Endothelial cell (in vitro differentiated cells): ENCODE results near the gene LBP. TPM values are rescaled to one million over a fixed set of nuclear protein-coding genes. Genes with fewer than 3 reads are reported as not detected.
"Not testable (repeated sequence)": the region's sequence is repeated elsewhere in the genome, so short reads cannot be mapped to it uniquely, and the experiment has no call there.

Source experiments
- DNase-seq: peaks from one replicate; pipeline ENCODE4 v3.0.0; 2021; ENCODE audit warnings: low spot score
- H3K27ac Mint-ChIP-seq: one replicate; pipeline ENCODE4 v1.8.0; 2021; ENCODE audit warnings: mixed read lengths, inconsistent platforms; ENCODE audit not compliant: unreplicated experiment
- H3K27me3 Mint-ChIP-seq: one replicate; pipeline ENCODE4 v1.8.0; 2021; ENCODE audit warnings: mild to moderate bottlenecking, moderate library complexity, mixed read lengths, inconsistent platforms; ENCODE audit not compliant: unreplicated experiment
- H3K36me3 Mint-ChIP-seq: one replicate; pipeline ENCODE4 v1.8.0; 2021; ENCODE audit warnings: mild to moderate bottlenecking, low read depth, mixed read lengths, inconsistent platforms; ENCODE audit not compliant: unreplicated experiment
- H3K4me1 Mint-ChIP-seq: one replicate; pipeline ENCODE4 v1.8.0; 2021; ENCODE audit warnings: mild to moderate bottlenecking, mixed read lengths, inconsistent platforms; ENCODE audit not compliant: unreplicated experiment
- H3K4me3 Mint-ChIP-seq: one replicate; pipeline ENCODE4 v1.8.0; 2021; ENCODE audit warnings: mild to moderate bottlenecking, mixed read lengths, inconsistent platforms; ENCODE audit not compliant: unreplicated experiment
- H3K9me3 Mint-ChIP-seq: one replicate; pipeline ENCODE4 v1.8.0; 2021; ENCODE audit warnings: mixed read lengths, inconsistent platforms; ENCODE audit not compliant: unreplicated experiment
- total RNA-seq: library from RNA; stranded (reverse); fragmentation: NEBNext Ultra II Directional; extraction: Animal tissue kit (Norgen Biotek cat#: 25700); gene quantifications from one replicate; pipeline ENCODE4 v1.2.1, GENCODE V29; 2021; ENCODE audit not compliant: unreplicated experiment
- TF ChIP-seq, protein P1 (sequence below): fragments of 200-600 bp; sonication (generic); IDR thresholded peaks from one replicate; pipeline ENCODE4 v1.5.0; 2021; ENCODE audit warnings: antibody characterized with exemption; ENCODE audit not compliant: unreplicated experiment

The LBP gene
- total RNA-seq, 1 donor from 2014 or later, result 1.2 TPM

DNA sequence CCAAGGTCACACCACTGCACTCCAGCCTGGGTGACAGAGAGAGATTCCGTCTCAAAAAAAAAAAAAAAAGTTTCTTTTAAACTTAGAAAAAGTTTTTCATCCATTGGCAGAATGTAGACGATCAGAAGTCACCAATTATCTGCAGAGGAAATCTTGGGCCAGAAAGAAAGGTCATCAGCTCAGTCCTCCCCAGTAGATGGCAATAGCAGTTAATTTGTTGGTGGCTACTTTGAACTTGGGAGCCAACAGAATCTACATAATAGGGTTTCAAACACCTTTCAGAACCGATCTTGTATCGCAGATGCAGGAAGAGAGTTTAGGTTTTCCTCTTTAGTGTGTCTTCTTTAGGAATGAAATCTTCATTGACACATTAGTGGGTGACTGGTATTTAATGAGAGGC is 41.7 kb downstream of the LBP start:
- no peaks in the 10 kb centered on the region for H3K9me3 Mint-ChIP-seq
- no peak for DNase-seq
- no peaks in the 10 kb centered on the region for H3K36me3 Mint-ChIP-seq
- no peak overlapping the region for H3K4me3 Mint-ChIP-seq
- no peaks in the 10 kb centered on the region for H3K4me1 Mint-ChIP-seq
- no peak overlapping the region for H3K27ac Mint-ChIP-seq
- H3K27me3 Mint-ChIP-seq, result peaks cover 2% of the 10 kb centered on the region
- TF ChIP-seq, protein P1, sequence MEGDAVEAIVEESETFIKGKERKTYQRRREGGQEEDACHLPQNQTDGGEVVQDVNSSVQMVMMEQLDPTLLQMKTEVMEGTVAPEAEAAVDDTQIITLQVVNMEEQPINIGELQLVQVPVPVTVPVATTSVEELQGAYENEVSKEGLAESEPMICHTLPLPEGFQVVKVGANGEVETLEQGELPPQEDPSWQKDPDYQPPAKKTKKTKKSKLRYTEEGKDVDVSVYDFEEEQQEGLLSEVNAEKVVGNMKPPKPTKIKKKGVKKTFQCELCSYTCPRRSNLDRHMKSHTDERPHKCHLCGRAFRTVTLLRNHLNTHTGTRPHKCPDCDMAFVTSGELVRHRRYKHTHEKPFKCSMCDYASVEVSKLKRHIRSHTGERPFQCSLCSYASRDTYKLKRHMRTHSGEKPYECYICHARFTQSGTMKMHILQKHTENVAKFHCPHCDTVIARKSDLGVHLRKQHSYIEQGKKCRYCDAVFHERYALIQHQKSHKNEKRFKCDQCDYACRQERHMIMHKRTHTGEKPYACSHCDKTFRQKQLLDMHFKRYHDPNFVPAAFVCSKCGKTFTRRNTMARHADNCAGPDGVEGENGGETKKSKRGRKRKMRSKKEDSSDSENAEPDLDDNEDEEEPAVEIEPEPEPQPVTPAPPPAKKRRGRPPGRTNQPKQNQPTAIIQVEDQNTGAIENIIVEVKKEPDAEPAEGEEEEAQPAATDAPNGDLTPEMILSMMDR, result no peak

- H3K36me3 Mint-ChIP-seq, result no peaks in the 10 kb centered on the region
- peaks cover 3% of the 10 kb centered on the region for H3K27me3 Mint-ChIP-seq
- H3K9me3 Mint-ChIP-seq, result no peaks in the 10 kb centered on the region
Measured at GRCh38 chr20:38392356-38392755, 46.1 kb downstream of the LBP start.

GRCh38 chr20:38393259-38393658 is 47.0 kb downstream of the LBP start:
- Mint-ChIP-seq H3K27me3 (peaks cover 3% of the 10 kb centered on the region), H3K27ac (no peak overlapping the region), H3K4me1 (no peaks in the 10 kb centered on the region), H3K36me3 (no peaks in the 10 kb centered on the region), H3K9me3 (no peaks in the 10 kb centered on the region), H3K4me3 (no peak overlapping the region)
- no peak for DNase-seq
- TF ChIP-seq, protein P1, result no peak

More at GRCh38 chr20:38392356-38392755, 46.1 kb downstream of the LBP start:
- Mint-ChIP-seq H3K4me1 (no peaks in the 10 kb centered on the region), H3K4me3 (no peak overlapping the region), H3K27ac (no peak overlapping the region)
- TF ChIP-seq, protein P1, result no peak
- DNase-seq, result no peak

DNA sequence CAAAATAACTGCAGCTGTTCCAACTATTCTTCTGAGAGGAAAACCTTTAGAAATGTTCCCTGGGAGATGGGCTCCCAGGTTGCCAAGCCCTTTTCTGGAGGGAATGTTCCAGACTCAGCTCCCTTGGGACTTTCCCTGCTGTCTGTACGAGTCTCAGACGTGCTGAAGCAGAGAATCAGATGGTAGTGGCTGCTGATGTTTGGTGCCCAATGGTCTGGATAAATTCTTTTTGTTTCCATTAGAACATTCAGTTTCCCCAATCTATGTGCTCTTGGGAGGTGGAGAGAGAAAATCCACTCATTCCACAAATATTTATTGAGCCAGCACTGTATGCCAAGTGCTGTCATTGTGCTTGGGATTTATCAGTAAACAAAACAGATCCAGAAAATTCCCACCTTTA is 48.9 kb downstream of the LBP start:
- H3K27ac Mint-ChIP-seq, result no peak overlapping the region
- TF ChIP-seq, protein P1, result no peak

GRCh38 chr20:38395751-38396395 is 49.6 kb downstream of the LBP start:
- H3K4me1 Mint-ChIP-seq, H3K27me3 Mint-ChIP-seq, H3K36me3 Mint-ChIP-seq, H3K4me3 Mint-ChIP-seq, H3K27ac Mint-ChIP-seq, H3K9me3 Mint-ChIP-seq, DNase-seq: not testable (repeated sequence)

More for the DNA sequence above, 48.9 kb downstream of the LBP start:
- DNase-seq, result no peak
- Mint-ChIP-seq H3K27me3 (peaks cover 3% of the 10 kb centered on the region), H3K4me3 (no peak overlapping the region), H3K36me3 (no peaks in the 10 kb centered on the region), H3K9me3 (no peaks in the 10 kb centered on the region), H3K4me1 (no peaks in the 10 kb centered on the region)
